Activated T-cell treated with anti-CD3 and anti-CD28 coated beads, Interleukin-2, amount 50 U/mL, for 72 hours (primary cell): Measurements from ENCODE around the gene CT45A10. TPM values are rescaled to one million over a fixed set of nuclear protein-coding genes. Genes with fewer than 3 reads are reported as not detected.
"Not testable (repeated sequence)": the region's sequence is repeated elsewhere in the genome, so short reads cannot be mapped to it uniquely, and the experiment has no call there.

Experiments used
- ATAC-seq, 2 donors: fragments of 150-1000 bp; cut with Tn5 transposase; replicated peaks in 1 of 2; 2 replicates each; pipeline ENCODE4 v1.10.0; 2021; ENCODE audit warnings: moderate library complexity in 2 of 2, mild to moderate bottlenecking in 1 of 2
- DNase-seq, 2 donors: peaks; one replicate each; pipeline ENCODE4 v3.0.0; 2021 to 2022; ENCODE audit warnings: mixed read lengths in 1 of 2
- H3K27ac Mint-ChIP-seq: one replicate; pipeline ENCODE4 v1.8.0; 2022; ENCODE audit warnings: mild to moderate bottlenecking, moderate library complexity, mixed read lengths
- H3K27me3 Mint-ChIP-seq: one replicate; pipeline ENCODE4 v1.8.0; 2022; ENCODE audit warnings: low read depth, mixed read lengths
- H3K36me3 Mint-ChIP-seq, 2 donors: one replicate each; pipeline ENCODE4 v1.8.0; 2022; ENCODE audit warnings: mixed read lengths in 2 of 2, mild to moderate bottlenecking in 1 of 2; ENCODE audit not compliant: insufficient read depth in 2 of 2
- H3K4me1 Mint-ChIP-seq: one replicate; pipeline ENCODE4 v1.8.0; 2022; ENCODE audit warnings: low read depth, mixed read lengths
- H3K4me3 Mint-ChIP-seq, 2 donors: one replicate each; pipeline ENCODE4 v1.8.0; 2022; ENCODE audit warnings: mild to moderate bottlenecking in 2 of 2, mixed read lengths in 2 of 2, moderate library complexity in 2 of 2
- H3K9me3 Mint-ChIP-seq, 2 donors: one replicate each; pipeline ENCODE4 v1.8.0; 2022; ENCODE audit warnings: mixed read lengths in 2 of 2
- total RNA-seq, 2 donors: library from RNA; stranded (reverse); gene quantifications; one replicate each; pipeline ENCODE4 v1.2.3, GENCODE V29; 2022

Gene CT45A10
- not detected for total RNA-seq

- Mint-ChIP-seq H3K27ac (peak within 1 kb of the TSS; percentile 46), H3K36me3 (no peaks in the 10 kb centered on the region), H3K4me3 (no peak within 1 kb of the TSS), H3K27me3 (peaks cover 17% of the 10 kb centered on the region), H3K4me1 (no peaks in the 10 kb centered on the region), H3K9me3 (no peaks in the 10 kb centered on the region)
- no peak for DNase-seq
- ATAC-seq: no peak
These were observed at the start of gene CT45A10, which contains the start of gene SAGE1 for GRCh38 chrX:135893294-135893817. Gene CT45A10, minus strand, starts transcription at chrX:135893444. Its CDS starts 8,100 bp downstream, at chrX:135885344. Gene SAGE1, plus strand, starts transcription at chrX:135893716. Its CDS starts 2,527 bp downstream, at chrX:135896243.

GRCh38 chrX:135931644-135932487, 38.6 kb upstream of the CT45A10 start:
- no peaks in the 10 kb centered on the region for H3K4me1 Mint-ChIP-seq
- peaks cover 9% of the 10 kb centered on the region for H3K27me3 Mint-ChIP-seq
- no peak overlapping the region for H3K4me3 Mint-ChIP-seq
- DNase-seq (peak; percentile 42 to 52), ATAC-seq (peak; percentile 44 to 66)
- H3K36me3 Mint-ChIP-seq: no peaks in the 10 kb centered on the region
- H3K9me3 Mint-ChIP-seq: no peaks in the 10 kb centered on the region
- no peak overlapping the region for H3K27ac Mint-ChIP-seq

GRCh38 chrX:135927897-135928296, 34.7 kb upstream of the CT45A10 start:
- no peaks in the 10 kb centered on the region for H3K36me3 Mint-ChIP-seq
- no peaks in the 10 kb centered on the region for H3K4me1 Mint-ChIP-seq
- H3K27ac Mint-ChIP-seq: no peak overlapping the region
- DNase-seq (no peak), ATAC-seq (no peak)
- no peaks in the 10 kb centered on the region for H3K9me3 Mint-ChIP-seq
- H3K4me3 Mint-ChIP-seq: no peak overlapping the region
- peaks cover 9% of the 10 kb centered on the region for H3K27me3 Mint-ChIP-seq

GRCh38 chrX:135923353-135923752, 30.1 kb upstream of the CT45A10 start:
- Mint-ChIP-seq H3K27ac (no peak overlapping the region), H3K4me1 (no peaks in the 10 kb centered on the region), H3K4me3 (no peak overlapping the region), H3K36me3 (no peaks in the 10 kb centered on the region), H3K9me3 (no peaks in the 10 kb centered on the region), H3K27me3 (peaks cover 29% of the 10 kb centered on the region)
- no peak for DNase-seq
- ATAC-seq: no peak

GRCh38 chrX:135920516-135920915, 27.3 kb upstream of the CT45A10 start:
- H3K4me1 Mint-ChIP-seq, ATAC-seq, DNase-seq, H3K4me3 Mint-ChIP-seq, H3K9me3 Mint-ChIP-seq, H3K36me3 Mint-ChIP-seq, H3K27ac Mint-ChIP-seq: not testable (repeated sequence)
- peaks cover 36% of the 10 kb centered on the region for H3K27me3 Mint-ChIP-seq

GRCh38 chrX:135914404-135914803, 21.2 kb upstream of the CT45A10 start:
- no peak overlapping the region for H3K4me3 Mint-ChIP-seq
- no peaks in the 10 kb centered on the region for H3K36me3 Mint-ChIP-seq
- no peaks in the 10 kb centered on the region for H3K9me3 Mint-ChIP-seq
- no peak overlapping the region for H3K27ac Mint-ChIP-seq
- peaks cover 41% of the 10 kb centered on the region for H3K27me3 Mint-ChIP-seq
- H3K4me1 Mint-ChIP-seq: no peaks in the 10 kb centered on the region
- no peak for DNase-seq
- ATAC-seq: no peak

GRCh38 chrX:135910251-135910650, 17.0 kb upstream of the CT45A10 start:
- Mint-ChIP-seq H3K36me3 (no peaks in the 10 kb centered on the region), H3K9me3 (no peaks in the 10 kb centered on the region), H3K27ac (no peak overlapping the region), H3K4me3 (no peak overlapping the region), H3K4me1 (no peaks in the 10 kb centered on the region), H3K27me3 (peaks cover 48% of the 10 kb centered on the region)
- DNase-seq (no peak), ATAC-seq (no peak)

GRCh38 chrX:135892781-135893180, 463 bp downstream of the CT45A10 start:
- peaks cover 15% of the 10 kb centered on the region for H3K27me3 Mint-ChIP-seq
- no peak overlapping the region for H3K4me3 Mint-ChIP-seq
- DNase-seq: no peak
- H3K36me3 Mint-ChIP-seq: no peaks in the 10 kb centered on the region
- H3K4me1 Mint-ChIP-seq: no peaks in the 10 kb centered on the region
- no peak for ATAC-seq
- no peak overlapping the region for H3K27ac Mint-ChIP-seq
- H3K9me3 Mint-ChIP-seq: no peaks in the 10 kb centered on the region

GRCh38 chrX:135890087-135890585, 3.1 kb downstream of the CT45A10 start:
- Mint-ChIP-seq H3K27ac (no peak overlapping the region), H3K4me3 (no peak overlapping the region)
- ATAC-seq: no peak

GRCh38 chrX:135888976-135889375, 4.3 kb downstream of the CT45A10 start:
- ATAC-seq, H3K4me1 Mint-ChIP-seq, H3K36me3 Mint-ChIP-seq, H3K27me3 Mint-ChIP-seq, H3K4me3 Mint-ChIP-seq, H3K27ac Mint-ChIP-seq, H3K9me3 Mint-ChIP-seq: not testable (repeated sequence)
- DNase-seq: peak; percentile 44 to 52

More at GRCh38 chrX:135890087-135890585, 3.1 kb downstream of the CT45A10 start:
- no peak for DNase-seq
- Mint-ChIP-seq H3K36me3 (no peaks in the 10 kb centered on the region), H3K4me1 (no peaks in the 10 kb centered on the region), H3K27me3 (peaks cover 15% of the 10 kb centered on the region), H3K9me3 (no peaks in the 10 kb centered on the region)

- H3K9me3 Mint-ChIP-seq, H3K4me1 Mint-ChIP-seq, H3K4me3 Mint-ChIP-seq, ATAC-seq, H3K36me3 Mint-ChIP-seq, H3K27ac Mint-ChIP-seq, DNase-seq: not testable (repeated sequence)
- H3K27me3 Mint-ChIP-seq: peaks cover 10% of the 10 kb centered on the region
These were observed 5.0 kb downstream of the CT45A10 start for GRCh38 chrX:135888230-135888629.

- not testable (repeated sequence) for H3K27me3 Mint-ChIP-seq, H3K36me3 Mint-ChIP-seq, H3K27ac Mint-ChIP-seq, H3K4me1 Mint-ChIP-seq, H3K9me3 Mint-ChIP-seq, DNase-seq, ATAC-seq, H3K4me3 Mint-ChIP-seq
These were observed 10.5 kb downstream of the CT45A10 start for GRCh38 chrX:135882741-135883140.

GRCh38 chrX:135871712-135872111, 21.5 kb downstream of the CT45A10 start, which contains the start of gene CT45A9:
Gene CT45A9, minus strand, starts transcription at chrX:135871812. Its CDS starts 3,751 bp downstream, at chrX:135868061.
- not testable (repeated sequence) for H3K4me1 Mint-ChIP-seq, H3K4me3 Mint-ChIP-seq, H3K9me3 Mint-ChIP-seq, H3K36me3 Mint-ChIP-seq, H3K27ac Mint-ChIP-seq, ATAC-seq, DNase-seq, H3K27me3 Mint-ChIP-seq
